Heart left ventricle (tissue), 16 donors: Measurements from ENCODE around the gene SCFD2. TPM values are rescaled to one million over a fixed set of nuclear protein-coding genes. Genes with fewer than 3 reads are reported as not detected.

Source experiments
- ATAC-seq, 4 donors: fragments of 200-7000 bp; cut with Tn5 transposase; one replicate each; pipeline ENCODE4 v1.9.1; 2020 to 2022; ENCODE audit warnings: moderate library complexity in 4 of 4, mild to moderate bottlenecking in 3 of 4, moderate number of reproducible peaks in 1 of 4
- DNase-seq, 5 donors: peaks; one replicate each; pipeline ENCODE4 v3.0.0-alpha.2; 2020
- H3K27ac ChIP-seq, 12 donors: fragments of 200-600 bp; sonication (generic) in 4 of 12; one replicate each; pipeline versions ENCODE4 v1.5.0 to v1.8.0; 2016 to 2022; ENCODE audit warnings: mild to moderate bottlenecking in 2 of 12
- H3K27me3 ChIP-seq, 9 donors: fragments of 200-600 bp; sonication (generic) in 2 of 9; one replicate each; pipeline versions ENCODE4 v1.5.1 to v1.8.0; 2016 to 2022; ENCODE audit warnings: mild to moderate bottlenecking in 3 of 9
- H3K36me3 ChIP-seq, 9 donors: fragments of 200-600 bp; sonication (generic) in 2 of 9; one replicate each; pipeline versions ENCODE4 v1.5.0 to v1.8.0; 2018 to 2022; ENCODE audit warnings: mild to moderate bottlenecking in 2 of 9
- H3K4me1 ChIP-seq, 12 donors: fragments of 200-600 bp; sonication (generic) in 4 of 12; one replicate each; pipeline versions ENCODE4 v1.5.0 to v1.8.0; 2016 to 2022; ENCODE audit warnings: mild to moderate bottlenecking in 3 of 12
- H3K4me3 ChIP-seq, 12 donors: fragments of 200-600 bp; sonication (generic) in 4 of 12; one replicate each; pipeline versions ENCODE4 v1.5.0 to v1.8.0; 2017 to 2022; ENCODE audit warnings: mild to moderate bottlenecking in 9 of 12, moderate library complexity in 4 of 12
- H3K9me3 ChIP-seq, 12 donors: fragments of 200-600 bp; sonication (generic) in 4 of 12; one replicate each; pipeline versions ENCODE4 v1.5.0 to v1.8.0; 2016 to 2022; ENCODE audit warnings: mild to moderate bottlenecking in 1 of 12
- POLR2A ChIP-seq, 2 donors: fragments of 450-650 bp; IDR thresholded peaks; one replicate each; pipeline ENCODE4 v1.6.1; 2017; ENCODE audit warnings: antibody characterized with exemption in 2 of 2, mild to moderate bottlenecking in 2 of 2, moderate library complexity in 2 of 2
- WGBS, 4 donors: extraction: QIAGEN DNeasy Blood & Tissue Kit in 2 of 4; methylation state at CpG; one replicate each; pipeline versions ENCODE4 v1.1.5 to v1.1.7; 2013 to 2018; 5-methylcytosine and 5-hydroxymethylcytosine counted together
- intact Hi-C, 10 donors: fragments of 100-400 bp; cut with DNase I; formaldehyde crosslinking; loops; one replicate each; pipeline versions ENCODE4 v1.11.1 to v1.14.2; 2022
- polyA plus RNA-seq, 2 donors: library from polyadenylated mRNA; stranded (reverse); fragments of 200-250 nt; gene quantifications; one replicate each; pipeline ENCODE4 v1.2.3, GENCODE V29; 2013
- total RNA-seq, 9 donors: library from RNA; depleted of rRNA in 2 of 9; stranded (reverse); fragments of >200 nt in 2 of 9; fragmentation: NEBNext Ultra II Directional in 3 of 9; extraction: Animal tissue kit (Norgen Biotek cat#: 25700) in 3 of 9; gene quantifications; one replicate each; pipeline versions ENCODE4 v1.1.0 to v1.2.4, GENCODE V29; 2016 to 2023
- TF ChIP-seq, protein P1 (sequence below), 12 donors: fragments of 200-600 bp; sonication (generic) in 4 of 12; IDR thresholded peaks; one replicate each; pipeline versions ENCODE4 v1.5.0 to v1.8.0; 2018 to 2022; ENCODE audit warnings: antibody characterized with exemption in 12 of 12, mild to moderate bottlenecking in 5 of 12
- donor health status: ischemic (EF 13 %, LVEDD 7.1; RV severe dilation, severe dysfunction).
- donor health status: healthy with polysubstance abuse.
- donor health status: DM: no; HTN: yes; CAD: no.
- donor health status: DM: no; HTN: no; CAD: no.
- donor health status: ischemic (EF 25% LVEDD 6.9; RV normal size, moderate dysfunction).
- donor health status: ischemic (EF 25% LVEDD 5.7; RV mildly dilated, moderate dysfunction).
- donor health status: healthy.
- donor health status: DM: yes; HTN: yes; CAD: no.
- donor health status: ischemic (EF 35%, LVEDD 5.7; RV mildly dilated, moderate dysfunction).
- donor health status: nonischemic (EF 11% LVEDD 7.7; RV severe dilation, severe dysfunction).
- donor health status: DM: yes; HTN: yes; CAD: no.
- donor health status: PGD.
- donor health status: ischemic (EF 29% LVEDD 5.4; RV normal size, mild dysfunction).
- donor health status: nonischemic (EF 23%, LVEDD 6.1; RV moderate dilation, normal function).

Gene SCFD2
- total and polyA plus RNA-seq, 11 donors: 3.7 to 14.0 (median 9.8) TPM

GRCh38 chr4:52945982-52946381, 419.9 kb downstream of the SCFD2 start:
- DNase-seq (no peak), ATAC-seq (no peak)
- peaks cover 0 to 51% (median 9%) of the 10 kb centered on the region in 12 donors for H3K4me1 ChIP-seq
- no peaks in the 10 kb centered on the region for H3K27me3 ChIP-seq
- peak overlapping the region in 11 of 12 donors; percentile 5 to 86 (median 71) for H3K27ac ChIP-seq
- H3K9me3 ChIP-seq: no peaks in the 10 kb centered on the region
- intact Hi-C loops: no loop called here
- no peaks in the 10 kb centered on the region for H3K36me3 ChIP-seq
- TF ChIP-seq, protein P1, sequence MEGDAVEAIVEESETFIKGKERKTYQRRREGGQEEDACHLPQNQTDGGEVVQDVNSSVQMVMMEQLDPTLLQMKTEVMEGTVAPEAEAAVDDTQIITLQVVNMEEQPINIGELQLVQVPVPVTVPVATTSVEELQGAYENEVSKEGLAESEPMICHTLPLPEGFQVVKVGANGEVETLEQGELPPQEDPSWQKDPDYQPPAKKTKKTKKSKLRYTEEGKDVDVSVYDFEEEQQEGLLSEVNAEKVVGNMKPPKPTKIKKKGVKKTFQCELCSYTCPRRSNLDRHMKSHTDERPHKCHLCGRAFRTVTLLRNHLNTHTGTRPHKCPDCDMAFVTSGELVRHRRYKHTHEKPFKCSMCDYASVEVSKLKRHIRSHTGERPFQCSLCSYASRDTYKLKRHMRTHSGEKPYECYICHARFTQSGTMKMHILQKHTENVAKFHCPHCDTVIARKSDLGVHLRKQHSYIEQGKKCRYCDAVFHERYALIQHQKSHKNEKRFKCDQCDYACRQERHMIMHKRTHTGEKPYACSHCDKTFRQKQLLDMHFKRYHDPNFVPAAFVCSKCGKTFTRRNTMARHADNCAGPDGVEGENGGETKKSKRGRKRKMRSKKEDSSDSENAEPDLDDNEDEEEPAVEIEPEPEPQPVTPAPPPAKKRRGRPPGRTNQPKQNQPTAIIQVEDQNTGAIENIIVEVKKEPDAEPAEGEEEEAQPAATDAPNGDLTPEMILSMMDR (IDR thresholded peaks at IDR 0.05): no peak
- no peak for TF ChIP-seq POLR2A (IDR thresholded peaks at IDR 0.05)
- no peak overlapping the region for H3K4me3 ChIP-seq
- WGBS, 4 donors: 64 to 74% (median 71%) methylated on average over 2 of the region's 2 CpGs

DNA sequence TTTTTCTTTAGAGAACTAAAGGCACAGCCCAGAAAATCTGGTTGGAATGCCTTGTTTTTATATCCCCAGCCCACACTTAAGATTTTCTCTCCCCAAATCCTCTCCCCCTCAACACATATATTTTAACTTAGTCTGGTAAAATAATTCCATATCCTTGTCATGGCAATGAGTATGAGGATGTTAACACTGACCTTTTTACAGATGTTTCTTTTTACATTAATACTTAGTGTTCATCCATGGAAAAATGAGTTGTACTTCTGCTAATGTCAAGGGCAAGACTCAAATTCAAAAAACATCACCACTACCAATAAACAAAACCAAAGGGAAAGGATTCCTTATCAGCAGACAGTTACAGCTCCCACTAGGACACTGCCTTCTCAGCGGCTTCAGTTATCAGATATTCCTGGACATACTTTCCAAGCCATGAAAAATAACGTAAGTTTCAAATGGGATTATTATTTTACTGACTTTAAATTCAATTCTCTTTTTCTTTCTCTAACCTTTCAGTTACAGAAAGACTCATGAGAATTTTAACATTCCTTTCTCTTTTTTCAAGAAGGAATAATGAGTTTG, 420.4 kb downstream of the SCFD2 start:
- intact Hi-C loops: no loop called here
- no peak for DNase-seq
- H3K9me3 ChIP-seq: no peaks in the 10 kb centered on the region
- H3K27me3 ChIP-seq: no peaks in the 10 kb centered on the region
- TF ChIP-seq, protein P1 (IDR thresholded peaks at IDR 0.05): no peak
- TF ChIP-seq POLR2A (IDR thresholded peaks at IDR 0.05): no peak
- no peak for ATAC-seq
- WGBS, 4 donors: 25 to 47% (median 37%) methylated on average over 2 of the region's 2 CpGs
- H3K4me1 ChIP-seq: peaks cover 0 to 51% (median 9%) of the 10 kb centered on the region in 12 donors
- no peak overlapping the region for H3K4me3 ChIP-seq
- no peaks in the 10 kb centered on the region for H3K36me3 ChIP-seq
- peak overlapping the region in 10 of 12 donors; percentile 5 to 86 (median 72) for H3K27ac ChIP-seq

GRCh38 chr4:52943677-52944076, 422.2 kb downstream of the SCFD2 start:
- Histone ChIP-seq H3K36me3 (no peaks in the 10 kb centered on the region), H3K27me3 (no peaks in the 10 kb centered on the region), H3K9me3 (no peaks in the 10 kb centered on the region), H3K4me3 (no peak overlapping the region), H3K4me1 (peaks cover 0 to 57% (median 12%) of the 10 kb centered on the region in 12 donors), H3K27ac (peak overlapping the region in 6 of 12 donors; percentile 8 to 83 (median 32))
- DNase-seq: peak in 1 of 5 donors; percentile 12
- TF ChIP-seq POLR2A (IDR thresholded peaks at IDR 0.05): no peak
- TF ChIP-seq, protein P1 (IDR thresholded peaks at IDR 0.05): no peak
- ATAC-seq: peak in 1 of 4 donors; percentile 38
- intact Hi-C loops: no loop called here

GRCh38 chr4:52942936-52943335, 422.9 kb downstream of the SCFD2 start:
- H3K27ac ChIP-seq: peak overlapping the region in 1 of 12 donors; percentile 45
- peaks cover 0 to 52% (median 12%) of the 10 kb centered on the region in 12 donors for H3K4me1 ChIP-seq
- H3K4me3 ChIP-seq: no peak overlapping the region
- WGBS, 4 donors: 86 to 96% (median 94%) methylated on average over 1 of the region's 1 CpG
- no peaks in the 10 kb centered on the region for H3K9me3 ChIP-seq
- no peaks in the 10 kb centered on the region for H3K36me3 ChIP-seq
- intact Hi-C loops: no loop called here
- DNase-seq (no peak), ATAC-seq (no peak)
- TF ChIP-seq POLR2A (IDR thresholded peaks at IDR 0.05): no peak
- TF ChIP-seq, protein P1 (IDR thresholded peaks at IDR 0.05): no peak
- H3K27me3 ChIP-seq: no peaks in the 10 kb centered on the region
